Naive B cell (primary cell): ENCODE data around the gene THRB. TPM values are rescaled to one million over a fixed set of nuclear protein-coding genes. Genes with fewer than 3 reads are reported as not detected.
A peak's percentile ranks its signal among the peaks of the same experiment; 100 is the strongest.
"Not testable (repeated sequence)": the region's sequence is repeated elsewhere in the genome, so short reads cannot be mapped to it uniquely, and the experiment has no call there.

ENCODE experiments used
- ATAC-seq, 2 donors: fragments of 150-1000 bp; cut with Tn5 transposase; 2 replicates each; pipeline ENCODE4 v1.10.0; 2021; ENCODE audit warnings: low read depth in 2 of 2, mild to moderate bottlenecking in 2 of 2, moderate library complexity in 2 of 2
- DNase-seq: peaks from one replicate; pipeline ENCODE4 v3.0.0; 2022
- H3K27ac Mint-ChIP-seq, 6 donors: one replicate each; pipeline ENCODE4 v1.8.0; 2020 to 2022; ENCODE audit warnings: mild to moderate bottlenecking in 6 of 6, mixed read lengths in 6 of 6, moderate library complexity in 5 of 6, inconsistent platforms in 2 of 6
- H3K27me3 Mint-ChIP-seq, 3 donors: one replicate each; pipeline ENCODE4 v1.8.0; 2021 to 2022; ENCODE audit warnings: mixed read lengths in 3 of 3, mild to moderate bottlenecking in 1 of 3
- H3K36me3 Mint-ChIP-seq, 2 donors: one replicate each; pipeline ENCODE4 v1.8.0; 2020 to 2022; ENCODE audit warnings: mixed read lengths in 2 of 2, inconsistent platforms in 1 of 2, mild to moderate bottlenecking in 1 of 2
- H3K4me1 Mint-ChIP-seq, 3 donors: one replicate each; pipeline ENCODE4 v1.8.0; 2020 to 2022; ENCODE audit warnings: mixed read lengths in 3 of 3, inconsistent platforms in 1 of 3, mild to moderate bottlenecking in 1 of 3, moderate library complexity in 1 of 3
- H3K4me3 Mint-ChIP-seq, 8 donors: one replicate each; pipeline ENCODE4 v1.8.0; 2020 to 2022; ENCODE audit warnings: mild to moderate bottlenecking in 8 of 8, mixed read lengths in 8 of 8, moderate library complexity in 8 of 8, inconsistent platforms in 2 of 8
- H3K9me3 Mint-ChIP-seq, 7 donors: one replicate each; pipeline ENCODE4 v1.8.0; 2020 to 2022; ENCODE audit warnings: mixed read lengths in 7 of 7, mild to moderate bottlenecking in 5 of 7, inconsistent platforms in 2 of 7, moderate library complexity in 1 of 7
- polyA plus RNA-seq, 6 donors: library from polyadenylated mRNA; unstranded; fragments of 300-500 nt; fragmentation: Illumina TruSeq; gene quantifications; one replicate each; pipeline ENCODE4 v1.2.3, GENCODE V29; 2021; ENCODE audit warnings: low read depth in 6 of 6

The THRB gene
- polyA plus RNA-seq, 6 donors from 2014 or later: 0.38 to 5.1 (median 1.8) TPM

DNA sequence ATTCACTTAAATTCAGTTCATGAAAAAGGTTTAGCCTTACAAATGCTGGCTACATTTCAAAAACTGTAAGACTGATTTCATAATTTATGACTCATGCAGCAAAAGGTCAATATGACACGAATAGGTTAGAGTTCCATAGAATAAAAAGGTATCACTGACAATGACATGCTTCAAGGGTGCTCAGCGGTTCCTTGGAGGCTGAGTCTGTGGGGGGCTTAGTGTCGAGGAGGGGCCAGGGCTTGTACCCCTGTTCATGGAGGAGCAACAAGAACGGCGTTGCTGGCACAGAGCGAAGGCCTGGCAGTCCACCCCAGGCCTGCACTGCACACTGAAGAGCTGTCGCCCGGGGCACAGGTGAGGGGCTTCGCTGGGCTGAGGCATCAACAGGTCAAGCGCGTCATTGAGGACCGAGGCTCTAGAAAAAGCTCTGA is 375.3 kb downstream of the THRB start:
- DNase-seq: no peak
- Mint-ChIP-seq H3K4me3 (no peak overlapping the region), H3K27ac (peak overlapping the region in 1 of 6 donors; percentile 53), H3K9me3 (no peaks in the 10 kb centered on the region), H3K4me1 (no peaks in the 10 kb centered on the region), H3K36me3 (peaks cover 0 to 3% of the 10 kb centered on the region in 2 donors), H3K27me3 (peaks cover 0 to 11% (median 0%) of the 10 kb centered on the region in 3 donors)
- no peak for ATAC-seq

DNA sequence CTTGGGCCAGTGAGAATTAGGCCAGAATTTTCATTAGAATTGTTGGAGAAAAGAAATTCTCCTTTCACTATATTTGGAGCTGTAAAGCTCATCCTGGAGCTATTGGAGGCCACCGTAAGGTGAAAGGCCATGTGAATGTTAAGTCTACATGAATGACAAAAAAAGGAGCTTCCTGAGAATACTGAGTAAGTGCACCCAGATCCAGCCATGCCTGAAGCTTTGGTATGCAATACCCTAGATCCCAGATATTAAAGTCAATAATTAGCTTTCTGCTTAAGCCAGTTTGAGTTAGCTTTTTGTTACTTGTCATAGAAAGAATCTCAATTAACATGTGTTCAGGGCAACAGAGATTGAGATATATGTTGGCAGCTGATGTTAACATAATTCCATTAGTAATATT is 377.1 kb downstream of the THRB start:
- Mint-ChIP-seq H3K36me3 (no peaks in the 10 kb centered on the region), H3K4me1 (no peaks in the 10 kb centered on the region), H3K27ac (no peak overlapping the region)

DNA sequence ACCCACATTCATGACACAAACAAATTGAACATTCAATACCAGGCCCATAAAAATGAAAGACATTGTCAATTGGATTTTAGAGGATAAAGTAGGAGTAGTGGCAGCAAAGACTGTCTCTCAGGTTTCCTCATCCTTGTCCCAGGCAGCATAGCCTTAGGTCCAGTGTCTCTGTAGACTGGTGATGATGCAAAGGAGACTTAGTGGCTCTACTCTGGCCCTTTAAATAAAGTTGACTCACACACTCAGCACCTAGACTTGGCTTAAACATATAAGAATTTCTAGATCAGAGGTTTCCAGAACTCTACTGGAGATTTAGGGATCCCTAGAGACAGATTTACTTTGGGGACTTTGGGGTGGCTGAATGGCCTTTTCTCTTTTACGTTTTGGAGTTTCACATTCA is 382.9 kb downstream of the THRB start:
- no peaks in the 10 kb centered on the region for H3K36me3 Mint-ChIP-seq
- H3K4me1 Mint-ChIP-seq: no peaks in the 10 kb centered on the region
- H3K27me3 Mint-ChIP-seq: peaks cover 9 to 22% (median 11%) of the 10 kb centered on the region in 3 donors
- no peak overlapping the region for H3K4me3 Mint-ChIP-seq
- H3K27ac Mint-ChIP-seq: no peak overlapping the region
- DNase-seq: no peak
- no peak for ATAC-seq
- peaks cover 0 to 2% (median 0%) of the 10 kb centered on the region in 7 donors for H3K9me3 Mint-ChIP-seq

More for the DNA sequence above, 377.1 kb downstream of the THRB start:
- no peak overlapping the region for H3K4me3 Mint-ChIP-seq
- ATAC-seq (no peak), DNase-seq (no peak)
- peaks cover 5 to 11% (median 9%) of the 10 kb centered on the region in 3 donors for H3K27me3 Mint-ChIP-seq
- no peaks in the 10 kb centered on the region for H3K9me3 Mint-ChIP-seq

DNA sequence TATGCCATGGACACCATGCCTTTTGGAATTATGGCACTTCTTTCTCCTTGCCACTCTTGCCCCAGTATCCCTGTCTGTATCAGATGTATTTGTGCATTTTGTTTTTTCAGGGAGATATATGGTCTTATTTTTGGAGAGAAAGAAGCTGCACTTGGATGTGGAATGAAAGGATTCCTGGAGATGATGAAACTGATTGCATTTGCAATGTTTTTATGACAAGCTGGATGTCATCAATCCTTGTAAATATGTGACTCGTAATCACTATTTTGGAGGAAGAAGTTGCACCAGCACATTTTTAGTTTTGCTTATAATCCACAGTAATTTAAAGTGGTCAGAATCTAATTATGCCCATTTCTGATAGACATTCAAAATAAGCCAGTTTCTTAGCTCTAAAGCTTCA is 384.6 kb downstream of the THRB start:
- Mint-ChIP-seq H3K4me1 (no peaks in the 10 kb centered on the region), H3K9me3 (peaks cover 0 to 2% (median 0%) of the 10 kb centered on the region in 7 donors), H3K36me3 (no peaks in the 10 kb centered on the region), H3K4me3 (no peak overlapping the region), H3K27ac (no peak overlapping the region), H3K27me3 (peaks cover 9 to 14% (median 11%) of the 10 kb centered on the region in 3 donors)
- no peak for ATAC-seq
- no peak for DNase-seq

- ATAC-seq (no peak), DNase-seq (no peak)
- H3K9me3 Mint-ChIP-seq: peaks cover 0 to 7% (median 0%) of the 10 kb centered on the region in 7 donors
- peaks cover 0 to 9% of the 10 kb centered on the region in 2 donors for H3K36me3 Mint-ChIP-seq
- H3K27ac Mint-ChIP-seq: no peak overlapping the region
- H3K27me3 Mint-ChIP-seq: peaks cover 3 to 11% (median 6%) of the 10 kb centered on the region in 3 donors
- no peaks in the 10 kb centered on the region for H3K4me1 Mint-ChIP-seq
- no peak overlapping the region for H3K4me3 Mint-ChIP-seq
Observed at GRCh38 chr3:24101676-24102168, 392.9 kb downstream of the THRB start.

DNA sequence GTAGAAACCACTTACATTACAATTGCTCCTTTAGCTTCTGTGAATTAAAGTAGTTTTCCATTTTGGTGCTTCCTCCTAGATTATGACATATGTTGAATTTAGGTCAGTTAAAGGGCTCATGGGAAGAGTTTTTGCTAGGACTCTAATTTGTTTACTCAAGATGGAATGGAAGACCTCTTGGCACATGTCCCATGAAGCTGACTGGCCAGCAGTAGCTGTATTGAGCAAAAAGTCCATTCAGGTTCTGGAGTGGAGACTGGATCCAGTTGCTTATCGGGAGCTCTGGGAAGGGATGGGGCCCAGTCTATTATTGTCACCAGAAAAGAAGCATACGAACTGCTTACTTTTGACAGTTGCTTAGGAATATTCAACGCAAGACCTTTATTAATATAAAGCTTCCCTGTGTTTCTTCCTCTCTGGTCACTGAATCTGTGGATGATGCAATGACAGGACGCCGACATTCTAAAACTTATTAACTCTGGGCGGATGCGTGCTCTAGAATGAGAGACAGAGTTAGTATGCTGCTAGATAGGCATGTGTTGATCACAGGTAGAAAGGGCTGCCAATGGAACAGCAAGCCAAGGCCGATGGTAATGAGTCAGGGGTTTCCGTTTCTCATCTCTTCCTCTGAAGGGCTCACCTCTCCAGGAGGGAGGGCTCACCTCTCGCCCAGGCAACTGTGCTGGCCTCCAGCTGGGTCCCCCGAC is 393.8 kb downstream of the THRB start:
- no peaks in the 10 kb centered on the region for H3K4me1 Mint-ChIP-seq
- no peak overlapping the region for H3K27ac Mint-ChIP-seq
- DNase-seq (no peak), ATAC-seq (no peak)
- peaks cover 4 to 11% (median 6%) of the 10 kb centered on the region in 3 donors for H3K27me3 Mint-ChIP-seq
- H3K9me3 Mint-ChIP-seq: peaks cover 0 to 7% (median 0%) of the 10 kb centered on the region in 7 donors
- no peak overlapping the region for H3K4me3 Mint-ChIP-seq
- peaks cover 0 to 9% of the 10 kb centered on the region in 2 donors for H3K36me3 Mint-ChIP-seq

DNA sequence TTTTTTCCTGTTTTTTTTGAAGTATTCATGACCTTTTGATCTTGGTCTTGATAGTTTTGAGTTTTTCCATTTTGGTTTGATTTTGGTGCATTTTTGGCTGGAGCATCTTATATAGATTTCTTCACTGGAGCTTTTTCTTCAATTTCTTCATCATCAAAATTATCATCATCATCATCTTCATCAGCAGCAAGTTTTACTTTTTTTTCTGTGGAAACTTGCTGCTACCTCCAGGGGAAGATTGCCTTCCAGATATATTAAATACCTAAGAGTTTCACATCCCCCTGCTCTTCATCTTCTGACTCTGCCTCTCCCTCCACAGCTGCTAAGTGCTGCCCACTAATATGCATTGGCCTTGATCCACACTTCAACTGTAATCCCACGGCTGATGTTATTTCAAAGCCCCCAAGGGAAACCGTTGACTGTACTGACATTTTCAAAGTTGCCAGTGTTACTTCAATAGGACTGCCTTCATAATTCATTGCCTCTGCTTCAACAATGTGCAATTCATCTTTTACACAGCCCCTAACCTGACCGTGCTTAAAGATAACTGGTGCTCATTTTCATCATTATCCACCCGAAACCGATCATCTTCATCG is 397.9 kb downstream of the THRB start:
- Mint-ChIP-seq H3K36me3 (no peaks in the 10 kb centered on the region), H3K4me3 (no peak overlapping the region), H3K27me3 (peaks cover 0 to 11% (median 4%) of the 10 kb centered on the region in 3 donors), H3K27ac (peak overlapping the region in 1 of 6 donors; percentile 65), H3K9me3 (peaks cover 0 to 6% (median 0%) of the 10 kb centered on the region in 7 donors), H3K4me1 (no peaks in the 10 kb centered on the region)
- ATAC-seq (no peak), DNase-seq (no peak)

DNA sequence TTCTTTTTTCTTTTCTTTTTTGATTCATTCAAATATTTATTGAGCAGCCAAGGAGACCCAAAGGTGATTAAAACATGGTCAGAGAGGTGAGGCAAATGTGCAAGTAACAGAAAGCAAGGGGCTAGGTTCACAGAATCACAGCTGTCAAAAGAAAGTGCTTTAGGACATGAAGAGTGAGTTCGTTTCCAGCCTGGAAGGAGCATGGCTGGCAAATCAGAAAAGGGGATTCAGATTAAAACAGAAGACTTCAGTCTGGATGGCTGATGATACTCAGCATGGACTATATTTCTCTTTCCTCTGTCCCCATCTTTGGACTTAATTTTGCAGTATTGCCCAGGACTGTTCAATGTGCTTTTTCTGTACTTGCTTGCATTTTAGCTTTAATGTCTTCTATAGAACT is 398.4 kb downstream of the THRB start:
- no peak overlapping the region for H3K4me3 Mint-ChIP-seq
- no peak for ATAC-seq
- H3K36me3 Mint-ChIP-seq: no peaks in the 10 kb centered on the region

GRCh38 chr3:24094818-24095217 is 399.8 kb downstream of the THRB start:
- not testable (repeated sequence) for H3K27ac Mint-ChIP-seq, H3K27me3 Mint-ChIP-seq, ATAC-seq, H3K4me3 Mint-ChIP-seq, H3K9me3 Mint-ChIP-seq, H3K36me3 Mint-ChIP-seq, H3K4me1 Mint-ChIP-seq, DNase-seq

More for the DNA sequence above, 398.4 kb downstream of the THRB start:
- no peak for DNase-seq
- peaks cover 0 to 11% (median 4%) of the 10 kb centered on the region in 3 donors for H3K27me3 Mint-ChIP-seq
- peaks cover 0 to 4% (median 0%) of the 10 kb centered on the region in 7 donors for H3K9me3 Mint-ChIP-seq
- H3K27ac Mint-ChIP-seq: no peak overlapping the region
- no peaks in the 10 kb centered on the region for H3K4me1 Mint-ChIP-seq

GRCh38 chr3:24088782-24089181 is 405.9 kb downstream of the THRB start:
- H3K9me3 Mint-ChIP-seq: peaks cover 0 to 6% (median 0%) of the 10 kb centered on the region in 7 donors
- ATAC-seq (no peak), DNase-seq (no peak)
- H3K27ac Mint-ChIP-seq: no peak overlapping the region
- no peak overlapping the region for H3K4me3 Mint-ChIP-seq
- H3K27me3 Mint-ChIP-seq: peaks cover 0 to 7% (median under 1%) of the 10 kb centered on the region in 3 donors
- no peaks in the 10 kb centered on the region for H3K36me3 Mint-ChIP-seq
- H3K4me1 Mint-ChIP-seq: no peaks in the 10 kb centered on the region

DNA sequence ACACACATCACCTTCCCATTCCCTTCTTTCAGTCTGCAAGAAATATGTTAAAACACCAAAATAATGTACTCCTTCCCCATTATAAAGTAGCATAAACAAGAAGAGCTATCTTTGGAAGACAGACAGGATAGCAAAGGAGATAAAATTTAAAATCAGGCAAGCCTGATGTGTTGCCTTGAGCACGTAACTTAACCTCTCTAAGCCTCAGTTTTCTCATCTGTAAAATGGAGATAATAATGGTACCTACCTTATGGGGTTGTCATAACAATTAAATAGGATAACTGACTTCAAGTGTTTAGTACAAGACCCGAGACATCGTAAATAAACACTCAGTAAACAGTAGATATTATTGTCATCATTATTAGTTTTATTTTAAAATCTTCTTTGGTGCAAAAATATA is 407.2 kb downstream of the THRB start:
- no peak for ATAC-seq
- no peaks in the 10 kb centered on the region for H3K36me3 Mint-ChIP-seq
- no peaks in the 10 kb centered on the region for H3K4me1 Mint-ChIP-seq
- no peak overlapping the region for H3K27ac Mint-ChIP-seq
- peaks cover 0 to 9% (median 2%) of the 10 kb centered on the region in 7 donors for H3K9me3 Mint-ChIP-seq
- DNase-seq: no peak
- H3K27me3 Mint-ChIP-seq: peaks cover 0 to 11% (median 6%) of the 10 kb centered on the region in 3 donors
- H3K4me3 Mint-ChIP-seq: no peak overlapping the region

DNA sequence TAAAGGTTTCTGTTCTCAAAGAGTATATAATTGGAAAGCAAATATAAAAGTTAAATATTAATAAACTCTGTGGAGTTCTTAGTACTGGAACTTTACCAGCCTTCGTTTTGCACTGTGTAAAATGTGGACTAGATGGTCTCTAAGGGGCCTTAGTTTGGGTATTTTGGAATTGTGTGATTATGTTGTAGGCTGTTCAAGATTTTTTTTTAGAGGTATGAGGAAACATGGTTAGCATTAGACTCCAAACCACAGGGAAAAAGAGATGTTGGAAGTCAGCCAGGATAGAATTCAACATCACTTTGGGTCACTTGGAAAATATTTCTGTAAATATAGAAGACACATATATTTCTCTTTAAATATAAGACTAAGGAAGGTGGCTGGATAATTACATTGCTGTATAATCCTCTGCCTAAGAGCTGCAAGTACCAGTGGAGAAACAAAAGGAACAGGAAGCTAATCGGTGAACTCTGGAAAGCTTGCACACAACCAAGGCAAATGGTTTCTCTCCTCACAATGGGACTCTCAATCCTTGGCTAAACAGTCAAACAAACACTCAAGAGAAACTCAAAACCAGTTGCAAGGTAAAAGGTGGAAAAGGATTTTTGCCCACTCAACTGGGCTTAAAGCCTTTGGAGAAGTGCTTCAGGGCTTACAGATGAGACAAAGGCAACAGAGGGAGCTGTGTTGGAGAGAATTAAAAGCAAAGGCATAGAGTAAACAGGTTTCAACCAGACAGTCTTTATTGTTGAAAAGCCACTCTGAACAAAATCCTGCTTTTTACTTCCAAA is 407.8 kb downstream of the THRB start:
- peaks cover 0 to 9% (median 2%) of the 10 kb centered on the region in 7 donors for H3K9me3 Mint-ChIP-seq
- ATAC-seq (no peak), DNase-seq (no peak)
- H3K4me3 Mint-ChIP-seq: no peak overlapping the region
- H3K27ac Mint-ChIP-seq: no peak overlapping the region
- peaks cover 0 to 12% (median 6%) of the 10 kb centered on the region in 3 donors for H3K27me3 Mint-ChIP-seq
- H3K4me1 Mint-ChIP-seq: no peaks in the 10 kb centered on the region
- no peaks in the 10 kb centered on the region for H3K36me3 Mint-ChIP-seq

DNA sequence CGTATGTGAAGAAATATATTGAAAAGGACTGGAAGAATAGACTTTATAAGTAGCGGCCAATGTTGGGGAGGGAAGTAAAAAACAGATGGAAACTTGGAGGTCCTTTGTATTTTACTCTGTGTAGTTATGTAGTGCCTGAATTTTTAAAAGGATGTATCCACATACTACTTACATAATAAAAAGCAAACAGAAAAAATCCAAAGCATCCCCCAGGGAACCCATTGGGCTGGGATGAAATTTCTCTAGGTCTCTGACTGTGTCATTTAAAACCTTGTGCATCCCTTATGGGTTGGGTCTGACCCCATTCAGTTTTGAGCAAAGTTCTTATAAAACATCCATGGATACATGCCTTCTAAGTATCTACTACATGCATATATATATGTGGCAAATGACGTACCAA is 408.4 kb downstream of the THRB start:
- H3K4me1 Mint-ChIP-seq: no peaks in the 10 kb centered on the region
- no peaks in the 10 kb centered on the region for H3K36me3 Mint-ChIP-seq
- H3K27ac Mint-ChIP-seq: no peak overlapping the region
- no peak overlapping the region for H3K4me3 Mint-ChIP-seq
- ATAC-seq: no peak
- H3K9me3 Mint-ChIP-seq: peaks cover 0 to 9% (median 2%) of the 10 kb centered on the region in 7 donors
- H3K27me3 Mint-ChIP-seq: peaks cover 0 to 12% (median 6%) of the 10 kb centered on the region in 3 donors
- DNase-seq: no peak
